SHP77 treated with DMSO at 0.1 percent for 48 hours (cell line): ENCODE results near the gene SIRT6.
"Not testable (repeated sequence)": the region's sequence is repeated elsewhere in the genome, so short reads cannot be mapped to it uniquely, and the experiment has no call there.

Source experiments
- DNase-seq: peaks from one replicate; lab custom pipeline; 2025; lab: John Stamatoyannopoulos, UW

The SIRT6 gene

DNA sequence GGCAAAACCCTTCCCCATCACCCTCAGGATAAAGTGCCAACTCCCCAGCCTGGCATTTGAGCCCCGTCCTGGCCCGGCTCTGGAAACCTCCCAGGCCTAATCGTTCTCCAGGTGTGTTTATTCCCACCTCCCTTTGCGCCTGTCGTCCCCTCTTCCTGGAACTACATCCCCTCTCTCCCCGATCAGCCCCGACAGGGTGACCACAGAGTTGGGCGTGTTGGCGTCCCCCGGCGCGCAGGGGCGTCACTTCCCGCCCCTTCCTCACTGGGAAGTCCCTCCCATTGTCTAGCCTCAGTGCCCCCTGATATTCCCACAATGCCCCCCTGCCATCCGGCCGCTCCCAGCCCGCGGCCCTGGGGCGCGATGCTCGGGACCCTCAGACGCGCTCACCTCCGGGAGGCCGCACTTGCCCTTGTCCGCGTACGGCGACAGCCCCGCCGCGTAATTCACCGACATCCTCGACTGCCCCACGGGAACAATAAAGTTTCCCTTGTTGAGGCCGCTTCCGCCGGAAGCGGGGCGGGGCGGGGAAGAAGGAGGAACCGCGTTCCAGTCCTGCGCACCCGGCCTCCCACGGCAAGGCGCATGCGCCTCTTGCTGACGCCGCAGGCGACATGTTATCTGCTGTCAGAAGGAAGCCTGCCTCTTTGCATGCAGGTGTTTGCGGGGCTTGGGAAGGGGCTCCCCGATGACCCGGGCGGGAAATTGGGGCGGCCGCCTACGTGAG lies at the start of gene SIRT6, which contains the start of gene ANKRD24:
Gene SIRT6, minus strand, starts transcription at position 480 of the 727 bp plus-strand sequence. Its CDS starts 24 bp downstream, at position 456.
Gene ANKRD24, plus strand, starts transcription at position 606 of the 727 bp plus-strand sequence. CDS start 3,737 bp downstream, outside the sequence.
- DNase-seq = peak; percentile 89

DNA sequence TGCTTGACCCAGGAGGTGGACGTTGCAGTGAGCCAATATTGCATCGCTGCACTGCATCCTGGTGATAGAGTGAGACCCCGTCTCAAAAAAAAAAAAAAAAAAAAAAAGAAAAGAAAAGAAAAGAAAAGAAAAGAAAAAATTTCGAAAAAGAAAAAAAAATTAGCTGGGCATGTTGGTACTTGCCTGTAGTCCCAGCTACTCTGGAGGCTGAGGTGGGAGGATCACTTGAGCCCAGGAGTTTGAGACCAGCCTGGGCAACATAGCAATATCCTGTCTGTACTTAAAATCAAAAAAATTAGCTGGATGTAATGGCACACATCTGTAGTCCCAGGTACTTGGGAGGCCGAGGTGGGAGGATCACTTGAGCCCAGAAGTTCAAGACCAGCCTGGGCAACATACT lies 49.8 kb upstream of the SIRT6 start:
- not testable (repeated sequence) for DNase-seq

DNA sequence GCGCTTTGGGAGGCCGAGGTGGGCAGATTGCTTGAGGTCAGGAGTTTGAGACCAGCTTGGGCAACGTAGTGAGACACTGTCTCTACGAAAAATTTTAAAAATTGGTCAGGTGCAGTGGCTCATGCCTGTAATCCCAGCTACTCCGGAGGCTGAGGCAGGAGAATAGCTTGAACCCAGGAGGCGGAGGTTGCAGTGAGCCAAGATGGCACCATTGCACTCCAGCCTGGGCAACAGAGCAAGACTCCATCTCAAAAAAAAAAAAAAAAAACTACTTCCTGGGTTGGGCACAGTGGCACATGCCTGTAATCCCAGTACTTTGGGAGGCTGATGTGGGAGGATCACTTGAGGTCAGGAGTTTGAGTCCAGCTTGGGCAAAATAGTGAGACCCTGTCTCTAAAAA lies 49.2 kb upstream of the SIRT6 start:
- DNase-seq = not testable (repeated sequence)

DNA sequence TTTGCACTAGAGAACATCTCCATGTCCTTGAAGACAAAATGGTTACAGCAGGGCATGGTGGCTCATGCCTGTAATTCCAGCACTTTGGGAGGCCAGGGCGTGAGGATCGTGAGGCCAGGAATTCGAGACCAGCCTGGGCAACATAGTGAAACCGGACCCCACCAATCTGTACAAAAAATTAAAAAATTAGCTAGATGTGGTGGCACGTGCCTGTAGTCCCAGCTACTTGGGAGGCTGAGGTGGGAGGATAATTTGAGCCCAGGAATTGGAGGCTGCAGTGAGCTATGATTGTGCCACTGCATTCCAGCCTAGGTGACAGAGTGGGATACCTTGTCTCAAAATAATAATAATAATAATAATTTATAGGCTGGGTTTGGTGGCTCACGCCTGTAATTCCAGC lies 47.9 kb upstream of the SIRT6 start:
- DNase-seq = not testable (repeated sequence)

DNA sequence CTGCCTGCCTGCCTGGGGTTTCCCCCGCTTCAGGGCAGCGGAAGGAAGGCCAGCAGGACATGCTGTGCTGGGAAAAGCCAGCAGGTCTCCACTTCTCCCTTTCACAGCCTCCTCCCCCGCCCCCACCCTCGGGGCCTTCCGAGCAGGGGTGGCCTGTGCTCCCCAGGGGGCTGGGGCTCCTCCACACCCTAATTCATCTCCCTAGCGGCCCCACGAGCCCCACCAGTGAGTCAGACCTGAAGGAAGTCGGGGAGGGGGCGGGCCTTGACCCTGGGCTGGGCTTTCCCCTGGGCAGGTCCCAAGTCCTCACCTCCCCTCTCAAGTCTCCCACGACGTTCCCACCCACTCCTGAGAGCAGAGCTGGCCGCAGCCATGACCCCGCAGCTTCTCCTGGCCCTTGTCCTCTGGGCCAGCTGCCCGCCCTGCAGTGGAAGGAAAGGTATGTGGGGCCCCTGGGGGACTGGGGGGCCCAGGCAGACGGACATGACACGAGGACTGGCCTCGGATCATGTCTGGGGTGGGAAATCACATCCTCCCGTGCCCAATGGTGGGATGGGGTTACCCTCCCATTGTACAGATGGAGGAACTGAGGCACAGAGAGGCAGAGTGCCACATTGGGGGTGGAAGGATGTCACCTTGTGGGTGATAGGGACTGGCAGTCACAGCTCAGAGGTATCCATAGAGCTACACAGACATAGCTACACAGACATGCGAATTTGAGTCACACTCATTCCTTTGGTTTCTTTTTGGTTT lies 47.0 kb upstream of the SIRT6 start, which contains the start of gene EBI3:
Gene EBI3, plus strand, starts transcription at position 345 of the 753 bp plus-strand sequence. Its CDS starts 28 bp downstream, at position 373.
- DNase-seq = no peak

DNA sequence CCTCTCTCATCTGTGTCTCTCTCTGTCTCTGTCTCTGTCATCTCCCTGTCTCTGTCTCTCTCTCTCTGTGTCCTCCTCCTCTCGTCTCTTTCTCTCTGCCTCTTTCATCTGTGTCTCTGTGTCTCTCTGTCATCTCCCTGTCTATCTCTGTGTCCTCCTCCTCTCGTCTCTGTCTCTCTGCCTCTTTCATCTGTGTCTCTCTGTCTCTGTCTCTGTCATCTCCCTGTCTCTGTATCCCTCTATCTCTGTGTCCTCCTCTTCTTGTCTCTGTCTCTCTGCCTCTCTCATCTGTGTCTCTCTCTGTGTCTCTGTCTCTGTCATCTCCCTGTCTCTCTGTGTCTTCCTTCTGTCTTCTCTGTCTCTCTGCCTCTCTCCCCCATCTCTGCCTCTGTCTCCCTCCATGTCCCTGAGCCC lies 46.4 kb upstream of the SIRT6 start:
- no peak for DNase-seq

DNA sequence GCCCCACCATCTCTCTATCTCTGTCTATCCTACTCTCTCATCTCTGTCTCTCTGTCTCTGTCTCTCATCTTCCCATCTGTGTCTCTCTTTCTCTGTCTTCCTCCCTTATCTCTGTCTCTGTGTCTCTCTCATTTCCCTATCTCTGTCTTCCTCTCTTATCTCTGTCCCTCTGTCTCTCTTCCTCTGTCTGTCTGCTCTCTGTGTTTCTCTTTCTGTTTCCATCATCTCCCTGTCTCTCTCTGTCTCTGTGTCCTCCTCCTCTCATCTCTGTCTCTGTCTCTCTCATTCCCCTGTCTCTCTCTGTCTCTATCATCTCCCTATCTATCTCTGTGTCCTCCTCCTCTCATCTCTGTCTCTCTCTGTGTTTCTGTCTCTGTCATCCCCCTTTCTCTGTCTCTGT lies 45.4 kb upstream of the SIRT6 start:
- DNase-seq = no peak

DNA sequence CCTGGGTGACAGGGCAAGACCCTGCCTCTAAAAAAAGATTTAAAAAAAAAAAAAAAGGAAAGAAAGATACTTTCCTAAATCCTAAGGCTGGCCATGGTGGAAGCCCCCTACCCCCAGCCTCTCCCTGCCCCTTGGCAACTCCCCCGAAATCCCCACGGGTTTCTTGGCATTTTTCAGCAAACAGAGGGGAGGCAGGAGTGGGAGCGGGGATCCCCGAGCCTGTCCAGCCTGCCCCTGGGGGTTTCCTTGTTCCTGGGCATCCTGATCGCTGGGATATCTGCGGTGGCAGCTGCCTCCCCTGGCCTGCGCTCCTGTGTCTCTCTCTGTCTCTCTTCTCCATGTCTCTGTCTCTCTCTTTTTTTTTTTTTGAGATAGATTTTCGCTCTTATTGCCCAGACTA lies 43.5 kb upstream of the SIRT6 start:
- DNase-seq = no peak

DNA sequence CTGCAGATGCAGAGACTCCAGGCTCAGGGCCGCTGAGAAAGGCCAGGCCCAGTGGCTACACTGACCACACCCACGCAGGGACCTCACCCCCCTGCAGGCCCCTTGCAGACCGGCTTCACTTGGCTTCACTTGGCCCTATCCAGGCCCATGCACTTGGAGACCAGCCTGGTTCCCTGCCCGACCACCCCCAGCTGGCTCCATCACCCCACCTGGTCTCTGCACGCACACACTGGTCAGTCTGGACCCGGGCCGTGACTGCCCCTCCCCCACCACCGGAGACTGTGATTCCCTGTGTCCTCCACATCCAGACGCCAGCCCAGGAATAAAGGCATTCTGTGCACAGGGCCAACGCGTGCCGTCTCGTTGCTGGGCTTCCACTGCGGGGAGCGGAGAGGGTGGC lies 42.1 kb upstream of the SIRT6 start:
- DNase-seq = no peak

DNA sequence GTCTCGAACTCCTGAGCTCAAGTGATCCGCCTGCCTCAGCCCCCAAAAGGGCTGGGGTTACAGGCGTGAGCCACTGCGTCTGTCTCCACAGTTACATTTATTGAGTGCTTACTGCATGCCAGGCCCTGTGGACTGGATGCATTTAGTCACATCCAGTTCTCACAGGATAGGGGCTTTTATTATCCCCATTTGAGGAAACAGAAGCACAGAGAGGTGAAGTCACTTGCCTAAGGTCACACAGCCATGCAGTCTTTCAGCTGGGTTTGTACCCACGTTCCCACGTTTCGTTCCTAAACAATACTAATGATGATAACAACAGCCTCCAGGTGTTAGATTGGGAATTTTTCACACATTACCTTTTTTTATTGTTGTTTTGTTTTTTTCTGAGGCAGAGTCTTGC lies 37.8 kb upstream of the SIRT6 start:
- no peak for DNase-seq

DNA sequence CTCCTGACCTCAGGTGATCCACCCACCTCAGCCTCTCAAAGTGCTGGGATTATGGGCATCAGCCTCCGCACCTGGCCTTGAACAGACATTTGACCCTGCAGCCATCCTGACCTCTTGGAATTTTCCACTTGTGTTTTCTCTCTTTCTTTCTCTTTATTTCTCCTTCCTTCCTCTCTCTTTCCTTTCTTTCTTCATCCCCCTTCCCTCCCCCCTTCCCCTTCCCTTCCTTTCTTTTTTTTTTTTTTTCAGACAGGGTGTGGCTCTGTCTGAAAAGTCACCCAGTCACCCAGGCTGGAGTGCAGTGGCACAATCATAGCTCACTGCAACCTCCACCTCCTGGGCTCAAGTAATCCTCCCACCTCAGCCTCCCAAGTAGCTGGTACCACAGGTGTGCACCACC lies 36.2 kb upstream of the SIRT6 start:
- not testable (repeated sequence) for DNase-seq

DNA sequence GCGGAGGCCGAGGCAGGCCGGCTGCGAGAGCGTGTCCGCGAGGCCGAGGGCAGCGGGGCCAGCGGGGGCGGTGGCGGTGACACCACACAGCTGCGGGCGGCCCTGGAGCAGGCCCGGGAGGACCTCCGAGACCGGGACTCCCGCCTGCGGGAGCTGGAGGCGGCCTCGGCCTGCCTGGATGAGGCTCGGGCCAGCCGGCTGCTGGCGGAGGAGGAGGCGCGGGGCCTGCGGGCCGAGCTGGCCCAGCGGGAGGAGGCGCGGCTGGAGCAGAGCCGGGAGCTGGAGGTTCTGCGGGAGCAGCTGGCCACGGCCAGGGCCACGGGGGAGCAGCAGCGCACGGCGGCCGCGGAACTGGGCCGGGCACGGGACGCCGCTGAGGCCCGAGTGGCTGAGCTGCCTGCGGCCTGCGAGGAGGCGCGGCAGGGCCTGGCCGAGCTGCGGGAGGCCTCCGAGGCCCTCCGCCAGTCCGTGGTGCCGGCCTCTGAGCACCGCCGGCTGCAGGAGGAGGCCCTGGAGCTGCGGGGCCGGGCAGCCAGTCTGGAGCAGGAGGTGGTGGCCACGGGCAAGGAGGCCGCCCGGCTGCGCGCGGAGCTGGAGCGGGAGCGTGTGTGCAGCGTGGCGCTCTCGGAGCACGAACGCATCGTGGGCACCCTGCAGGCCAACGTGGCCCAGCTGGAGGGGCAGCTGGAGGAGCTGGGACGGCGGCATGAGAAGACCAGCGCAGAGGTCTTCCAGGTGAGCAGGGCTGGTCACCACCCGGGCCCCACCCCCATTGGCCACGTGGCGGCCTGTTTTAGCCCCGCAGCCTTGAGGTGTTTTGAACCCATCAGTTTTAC lies 35.3 kb upstream of the SIRT6 start:
- no peak for DNase-seq

DNA sequence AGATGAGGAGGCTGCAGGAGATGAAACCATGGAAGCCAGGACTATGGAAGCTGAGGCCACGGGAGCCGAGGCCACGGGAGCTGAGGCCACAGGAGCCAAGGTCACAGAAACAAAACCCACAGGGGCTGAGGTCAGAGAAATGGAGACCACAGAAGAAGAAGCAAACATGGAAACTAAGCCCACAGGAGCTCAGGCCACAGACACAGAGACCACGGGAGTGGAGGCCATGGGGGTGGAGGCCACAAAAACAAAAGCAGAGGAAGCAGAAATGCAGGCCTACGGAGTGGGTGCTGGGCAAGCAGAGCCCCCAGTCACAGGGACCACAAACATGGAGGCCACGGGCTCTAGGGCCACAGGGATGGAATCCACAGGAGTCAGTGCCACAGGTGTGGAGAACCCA lies 34.5 kb upstream of the SIRT6 start:
- no peak for DNase-seq

DNA sequence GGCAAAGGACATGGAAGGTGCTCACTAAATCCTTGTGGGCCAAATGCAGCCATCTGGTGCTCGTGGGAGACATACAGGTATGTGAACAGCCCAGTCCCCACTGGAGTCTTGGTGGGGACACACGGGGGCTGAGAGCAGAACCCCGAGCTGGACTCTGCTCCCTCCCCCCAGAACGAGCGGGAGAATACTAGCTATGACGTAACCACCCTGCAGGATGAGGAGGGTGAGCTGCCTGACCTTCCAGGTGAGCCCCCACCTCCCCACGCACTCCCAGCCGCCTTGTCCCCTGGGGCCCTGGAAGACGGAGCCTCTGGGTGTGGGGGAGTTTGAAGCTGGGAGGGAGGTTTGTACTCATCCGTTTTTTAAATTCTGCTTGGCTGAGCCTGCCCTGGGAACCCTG lies 33.4 kb upstream of the SIRT6 start:
- DNase-seq = no peak

DNA sequence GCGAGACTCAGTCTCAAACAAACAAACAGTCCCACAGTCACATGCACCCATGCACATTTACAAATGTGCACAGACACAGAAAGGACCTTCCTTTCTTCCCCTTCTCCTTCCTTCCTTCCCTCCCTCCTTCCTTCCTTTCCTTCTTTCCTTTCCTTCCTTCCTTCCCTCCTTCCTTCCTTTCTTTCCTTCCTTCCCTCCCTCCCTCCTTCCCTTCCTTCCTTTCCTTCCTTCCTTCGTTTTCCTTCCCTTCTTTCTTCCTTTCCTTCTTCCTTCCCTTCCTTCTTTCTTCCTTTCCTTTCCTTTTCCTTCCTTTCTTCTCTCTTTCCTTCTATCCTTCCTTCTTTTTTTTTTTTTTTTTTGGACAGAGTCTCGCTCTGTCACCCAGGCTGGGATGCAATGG lies 30.8 kb upstream of the SIRT6 start:
- no peak for DNase-seq

DNA sequence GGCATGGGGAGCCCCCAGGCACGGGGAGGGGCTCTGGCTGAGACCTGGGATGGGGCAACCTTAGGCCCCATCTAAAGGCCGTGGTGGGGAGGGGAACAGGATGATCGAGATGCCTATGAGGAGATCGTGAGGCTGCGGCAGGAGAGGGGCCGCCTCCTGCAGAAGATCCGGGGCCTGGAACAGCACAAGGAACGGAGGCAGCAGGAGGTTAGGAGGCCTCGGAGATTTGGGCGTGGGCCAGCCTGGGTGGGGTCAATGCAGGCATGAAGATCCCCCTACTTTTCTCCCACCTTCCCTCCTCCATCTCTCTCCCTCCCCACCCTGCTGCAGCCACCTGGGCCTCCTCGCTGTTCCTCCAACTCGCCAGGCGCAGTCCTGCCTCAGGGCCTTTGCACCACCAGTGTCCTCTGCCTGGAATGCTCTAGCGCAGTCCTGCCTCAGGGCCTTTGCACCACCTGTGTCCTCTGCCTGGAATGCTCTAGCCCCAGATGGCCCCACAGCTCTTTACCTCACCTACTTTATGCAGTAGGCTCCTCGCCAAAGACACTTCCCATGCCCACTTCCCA lies 27.9 kb upstream of the SIRT6 start:
- DNase-seq = no peak

DNA sequence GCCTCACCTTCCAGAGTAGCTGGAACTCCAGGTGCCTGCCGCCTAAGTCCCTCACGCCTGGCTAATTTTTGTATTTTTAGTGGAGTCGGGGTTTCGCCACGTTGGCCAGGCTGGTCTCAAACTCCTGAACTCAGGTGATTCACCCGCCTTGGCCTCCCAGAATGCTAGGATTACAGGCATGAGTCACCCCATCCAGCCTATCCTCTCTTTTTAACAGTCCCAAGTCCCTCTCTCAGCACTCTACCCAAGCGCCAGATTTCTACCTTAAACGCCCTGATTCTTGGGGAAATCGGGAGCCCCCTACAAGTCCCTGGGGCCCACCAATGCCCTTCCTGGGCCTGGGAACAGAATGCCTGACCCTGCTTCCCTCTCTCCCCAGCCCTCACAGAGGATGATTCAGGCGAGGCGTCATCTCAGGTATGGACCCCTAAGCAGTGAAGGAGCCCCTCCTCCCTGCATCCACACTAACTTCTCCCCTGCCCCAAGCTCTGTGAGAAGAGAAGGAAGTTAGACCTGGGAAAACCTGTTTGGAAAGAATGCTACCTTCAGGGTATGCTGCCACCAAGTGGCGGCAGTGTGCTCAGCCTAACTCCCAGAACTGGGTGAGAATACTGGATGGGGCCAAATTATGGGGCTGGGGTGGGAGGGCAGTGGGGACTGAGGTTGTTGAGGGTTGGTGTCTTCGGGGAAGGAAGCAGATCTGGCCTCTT lies 26.2 kb upstream of the SIRT6 start:
- no peak for DNase-seq

DNA sequence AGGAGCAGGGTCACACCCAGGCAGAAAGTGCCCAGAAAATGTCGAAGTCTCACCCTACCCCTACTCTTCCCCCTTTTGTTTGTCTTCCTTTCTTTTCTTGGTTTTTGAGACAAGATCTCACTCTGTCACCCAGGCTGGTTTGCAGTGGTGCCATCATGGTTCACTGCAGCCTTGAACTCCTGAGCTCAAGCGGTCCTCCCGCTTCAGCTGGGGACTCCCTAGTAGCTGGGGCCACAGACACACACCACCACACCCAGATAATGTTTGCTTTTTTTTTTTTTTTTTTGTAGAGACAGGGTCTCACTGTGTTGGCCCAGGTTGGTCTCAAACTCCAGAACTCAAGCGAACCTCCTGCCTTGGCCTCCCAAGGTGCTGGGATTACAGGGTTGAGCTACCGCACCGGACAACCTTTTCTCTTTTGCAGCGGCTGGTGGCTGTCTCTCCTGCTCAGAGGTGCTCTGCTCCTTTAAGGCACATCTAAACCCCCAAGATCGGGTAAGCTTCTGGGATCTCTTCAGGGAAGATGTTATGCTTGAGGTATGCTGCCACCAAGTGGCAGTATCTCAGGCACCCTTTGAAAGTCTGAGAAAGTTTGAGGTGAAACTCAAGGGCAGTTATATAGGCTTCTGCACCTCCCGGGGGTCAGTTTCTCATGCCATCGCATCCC lies 24.6 kb upstream of the SIRT6 start:
- DNase-seq = no peak

DNA sequence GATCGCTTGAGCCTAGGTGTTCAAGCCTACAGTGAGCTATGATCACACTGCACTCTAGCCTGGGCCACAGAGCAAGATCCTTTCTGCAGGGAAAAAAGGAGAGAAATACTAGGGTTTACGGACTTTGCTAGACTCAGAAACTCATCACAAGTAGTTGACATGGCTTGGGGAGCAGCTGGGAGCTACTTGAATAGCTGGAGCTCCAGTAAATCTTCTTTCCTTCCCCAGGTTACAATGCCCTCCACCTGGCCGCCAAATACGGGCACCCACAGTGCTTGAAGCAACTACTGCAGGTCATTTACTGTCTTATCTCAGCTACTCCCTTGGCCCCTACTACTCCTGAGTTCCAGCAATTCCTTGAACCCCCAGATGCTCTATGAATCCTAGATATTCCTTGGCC lies 19.4 kb upstream of the SIRT6 start:
- no peak for DNase-seq

DNA sequence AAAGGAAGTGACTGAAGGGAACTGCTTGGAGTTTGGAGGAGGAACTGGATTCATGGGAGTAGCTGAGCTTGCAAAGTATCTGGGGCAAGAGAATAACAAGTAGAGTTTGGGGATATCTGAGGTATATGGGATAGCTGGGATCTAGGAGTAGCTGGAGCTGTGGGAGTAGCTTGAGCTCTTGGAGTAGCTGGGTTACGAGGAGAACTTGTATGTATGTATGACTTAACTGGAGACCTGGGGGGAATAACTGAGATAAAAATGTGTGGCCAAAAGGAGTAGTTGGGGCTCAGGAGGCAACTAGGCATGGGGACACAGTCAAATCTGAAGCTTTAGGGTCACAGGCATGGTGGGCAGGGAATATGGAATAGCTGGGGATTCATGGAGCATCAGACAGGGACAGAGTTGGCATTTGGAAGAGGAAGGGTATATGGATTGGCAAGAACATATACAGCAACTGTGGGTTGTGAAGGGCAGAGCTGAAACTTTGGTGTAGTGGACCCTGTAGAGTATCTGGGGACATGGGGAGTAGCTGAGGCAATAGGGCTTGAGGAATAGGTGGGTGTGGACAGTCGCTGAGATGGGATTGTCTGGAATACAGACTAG lies 18.7 kb upstream of the SIRT6 start:
- no peak for DNase-seq
